HEK293 (cell line): Measurements from ENCODE around the gene KCNT1.

Experiments
- HOXD13 ChIP-seq: sonication (generic); formaldehyde crosslinking; IDR thresholded peaks from 2 replicates; pipeline ENCODE4 v1.8.0; 2022; ENCODE audit warnings: missing genetic modification reagents, borderline replicate concordance
- MZF1 ChIP-seq: fragments of 450-650 bp; formaldehyde crosslinking; IDR thresholded peaks from 2 replicates; pipeline ENCODE4 v1.5.1; 2017; ENCODE audit warnings: missing biosample characterization, missing genetic modification characterization, borderline replicate concordance
- ZNF133 ChIP-seq: fragments of 450-650 bp; formaldehyde crosslinking; IDR thresholded peaks from 2 replicates; pipeline ENCODE4 v1.5.1; 2016; ENCODE audit warnings: missing biosample characterization, missing genetic modification characterization
- ZNF157 ChIP-seq: fragments of 450-650 bp; formaldehyde crosslinking; IDR thresholded peaks from 2 replicates; pipeline ENCODE4 v1.5.1; 2016; ENCODE audit warnings: missing biosample characterization, missing genetic modification characterization
- ZNF274 ChIP-seq, 2 experiments: fragments of 200-500 bp in 1 of 2; fragments of 450-650 bp in 1 of 2; sonication (Bioruptor generic) in 1 of 2; formaldehyde crosslinking in 1 of 2; IDR thresholded peaks; 2 replicates each; pipeline versions ENCODE4 v1.5.1 to v1.6.1; 2014 to 2016; ENCODE audit warnings: borderline replicate concordance in 1 of 2, inconsistent platforms in 1 of 2, low read length in 1 of 2, missing biosample characterization in 1 of 2, missing genetic modification characterization in 1 of 2
- ZNF37A ChIP-seq: fragments of 450-650 bp; IDR thresholded peaks from 2 replicates; pipeline ENCODE4 v1.5.1; 2018; ENCODE audit warnings: missing biosample characterization, missing genetic modification characterization
- ZNF423 ChIP-seq: fragments of 450-650 bp; formaldehyde crosslinking; IDR thresholded peaks from 2 replicates; pipeline ENCODE4 v1.5.1; 2016; ENCODE audit warnings: missing biosample characterization, missing genetic modification characterization
- TF ChIP-seq, protein P1 (sequence below): fragments of 450-650 bp; formaldehyde crosslinking; IDR thresholded peaks from 2 replicates; pipeline ENCODE4 v1.5.1; 2016; ENCODE audit warnings: missing biosample characterization, missing genetic modification characterization
- TF ChIP-seq, protein P2 (sequence below): fragments of 450-650 bp; formaldehyde crosslinking; conservative IDR thresholded peaks from 2 replicates; pipeline ENCODE4 v1.5.1; 2016; ENCODE audit warnings: low read depth, missing biosample characterization, missing genetic modification characterization
- TF ChIP-seq, protein P3 (sequence below): sonication (generic); formaldehyde crosslinking; IDR thresholded peaks from 2 replicates; pipeline ENCODE4 v1.8.1; 2022; ENCODE audit warnings: mild to moderate bottlenecking, moderate library complexity, missing genetic modification reagents
- TF ChIP-seq, protein P4 (sequence below): fragments of 450-650 bp; formaldehyde crosslinking; IDR thresholded peaks from 2 replicates; pipeline ENCODE4 v1.5.1; 2016; ENCODE audit warnings: missing biosample characterization, missing genetic modification characterization

DNA sequence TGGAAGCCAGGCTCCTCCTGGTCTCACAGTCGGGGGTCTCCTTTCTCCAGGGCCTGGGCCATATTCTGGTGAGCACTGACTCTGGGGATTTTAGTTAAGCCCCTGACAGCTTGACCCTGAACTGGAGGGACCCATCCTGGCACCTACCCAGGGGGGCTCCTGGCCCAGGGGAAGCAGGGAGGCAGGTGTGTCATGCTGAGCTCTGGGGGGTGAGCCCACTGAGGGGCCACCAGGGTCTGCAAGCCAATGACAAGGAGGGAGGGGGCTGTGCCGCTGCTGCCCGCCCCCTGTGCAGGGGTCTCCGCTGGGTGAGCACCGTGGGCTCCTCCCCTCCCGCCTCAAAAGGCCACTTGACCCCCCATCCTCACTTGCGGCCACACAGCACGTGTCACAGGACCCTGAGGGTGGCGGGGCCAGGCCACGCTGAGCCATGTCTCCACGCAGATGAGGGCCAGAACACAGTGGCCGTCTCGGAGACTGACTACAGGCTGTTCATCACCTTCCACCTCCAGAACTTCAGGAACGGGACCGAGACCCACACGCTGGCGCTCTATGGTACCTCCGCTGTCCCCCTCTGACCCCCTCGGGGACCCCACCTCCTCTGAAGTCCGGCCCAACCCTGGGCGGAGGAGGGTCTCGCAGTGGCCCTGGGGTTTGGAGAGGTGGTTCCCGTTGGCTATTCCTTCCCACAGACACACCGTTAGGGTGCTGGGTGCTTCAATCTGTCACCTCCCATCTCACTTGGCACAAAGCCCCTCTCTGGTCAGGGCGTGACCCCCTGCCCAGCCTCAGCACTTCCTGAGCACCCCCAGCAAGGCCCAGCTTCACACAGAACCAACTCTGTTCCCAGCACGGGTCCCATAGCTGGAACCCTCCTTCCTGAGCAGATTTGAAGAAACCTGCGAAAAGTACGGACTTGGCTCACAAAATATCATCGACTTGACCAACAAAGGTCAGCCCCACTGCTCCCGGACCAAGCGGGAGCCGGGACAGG lies 36.9 kb upstream of the KCNT1 start:
- TF ChIP-seq ZNF157 (tag by site-specific recombination) (no peak), HOXD13 (CRISPR knock-in tag) (no peak), ZNF133 (tag by site-specific recombination) (no peak), ZNF423 (tag by site-specific recombination) (no peak), ZNF274 (IDR thresholded peaks at IDR 0.05; ENCODE audit: low read length) (no peak), ZNF274 (tag by site-specific recombination; IDR thresholded peaks at IDR 0.05; ENCODE audit: borderline replicate concordance) (no peak), ZNF37A (tag by site-specific recombination) (no peak), MZF1 (tag by site-specific recombination) (no peak)
- TF ChIP-seq, protein P1, sequence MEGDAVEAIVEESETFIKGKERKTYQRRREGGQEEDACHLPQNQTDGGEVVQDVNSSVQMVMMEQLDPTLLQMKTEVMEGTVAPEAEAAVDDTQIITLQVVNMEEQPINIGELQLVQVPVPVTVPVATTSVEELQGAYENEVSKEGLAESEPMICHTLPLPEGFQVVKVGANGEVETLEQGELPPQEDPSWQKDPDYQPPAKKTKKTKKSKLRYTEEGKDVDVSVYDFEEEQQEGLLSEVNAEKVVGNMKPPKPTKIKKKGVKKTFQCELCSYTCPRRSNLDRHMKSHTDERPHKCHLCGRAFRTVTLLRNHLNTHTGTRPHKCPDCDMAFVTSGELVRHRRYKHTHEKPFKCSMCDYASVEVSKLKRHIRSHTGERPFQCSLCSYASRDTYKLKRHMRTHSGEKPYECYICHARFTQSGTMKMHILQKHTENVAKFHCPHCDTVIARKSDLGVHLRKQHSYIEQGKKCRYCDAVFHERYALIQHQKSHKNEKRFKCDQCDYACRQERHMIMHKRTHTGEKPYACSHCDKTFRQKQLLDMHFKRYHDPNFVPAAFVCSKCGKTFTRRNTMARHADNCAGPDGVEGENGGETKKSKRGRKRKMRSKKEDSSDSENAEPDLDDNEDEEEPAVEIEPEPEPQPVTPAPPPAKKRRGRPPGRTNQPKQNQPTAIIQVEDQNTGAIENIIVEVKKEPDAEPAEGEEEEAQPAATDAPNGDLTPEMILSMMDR (tag by site-specific recombination) = no peak
- TF ChIP-seq, protein P2, sequence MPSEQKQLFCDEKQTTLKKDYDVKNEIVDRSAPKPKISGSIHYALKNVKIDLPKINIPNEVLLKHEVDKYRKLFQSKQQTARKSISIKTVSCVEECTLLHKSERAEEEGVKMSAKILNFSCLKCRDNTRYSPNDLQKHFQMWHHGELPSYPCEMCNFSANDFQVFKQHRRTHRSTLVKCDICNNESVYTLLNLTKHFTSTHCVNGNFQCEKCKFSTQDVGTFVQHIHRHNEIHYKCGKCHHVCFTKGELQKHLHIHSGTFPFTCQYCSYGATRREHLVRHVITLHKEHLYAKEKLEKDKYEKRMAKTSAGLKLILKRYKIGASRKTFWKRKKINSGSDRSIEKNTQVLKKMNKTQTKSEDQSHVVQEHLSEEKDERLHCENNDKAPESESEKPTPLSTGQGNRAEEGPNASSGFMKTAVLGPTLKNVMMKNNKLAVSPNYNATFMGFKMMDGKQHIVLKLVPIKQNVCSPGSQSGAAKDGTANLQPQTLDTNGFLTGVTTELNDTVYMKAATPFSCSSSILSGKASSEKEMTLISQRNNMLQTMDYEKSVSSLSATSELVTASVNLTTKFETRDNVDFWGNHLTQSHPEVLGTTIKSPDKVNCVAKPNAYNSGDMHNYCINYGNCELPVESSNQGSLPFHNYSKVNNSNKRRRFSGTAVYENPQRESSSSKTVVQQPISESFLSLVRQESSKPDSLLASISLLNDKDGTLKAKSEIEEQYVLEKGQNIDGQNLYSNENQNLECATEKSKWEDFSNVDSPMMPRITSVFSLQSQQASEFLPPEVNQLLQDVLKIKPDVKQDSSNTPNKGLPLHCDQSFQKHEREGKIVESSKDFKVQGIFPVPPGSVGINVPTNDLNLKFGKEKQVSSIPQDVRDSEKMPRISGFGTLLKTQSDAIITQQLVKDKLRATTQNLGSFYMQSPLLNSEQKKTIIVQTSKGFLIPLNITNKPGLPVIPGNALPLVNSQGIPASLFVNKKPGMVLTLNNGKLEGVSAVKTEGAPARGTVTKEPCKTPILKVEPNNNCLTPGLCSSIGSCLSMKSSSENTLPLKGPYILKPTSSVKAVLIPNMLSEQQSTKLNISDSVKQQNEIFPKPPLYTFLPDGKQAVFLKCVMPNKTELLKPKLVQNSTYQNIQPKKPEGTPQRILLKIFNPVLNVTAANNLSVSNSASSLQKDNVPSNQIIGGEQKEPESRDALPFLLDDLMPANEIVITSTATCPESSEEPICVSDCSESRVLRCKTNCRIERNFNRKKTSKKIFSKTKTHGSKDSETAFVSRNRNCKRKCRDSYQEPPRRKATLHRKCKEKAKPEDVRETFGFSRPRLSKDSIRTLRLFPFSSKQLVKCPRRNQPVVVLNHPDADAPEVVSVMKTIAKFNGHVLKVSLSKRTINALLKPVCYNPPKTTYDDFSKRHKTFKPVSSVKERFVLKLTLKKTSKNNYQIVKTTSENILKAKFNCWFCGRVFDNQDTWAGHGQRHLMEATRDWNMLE (tag by site-specific recombination) = no peak
- TF ChIP-seq, protein P3, sequence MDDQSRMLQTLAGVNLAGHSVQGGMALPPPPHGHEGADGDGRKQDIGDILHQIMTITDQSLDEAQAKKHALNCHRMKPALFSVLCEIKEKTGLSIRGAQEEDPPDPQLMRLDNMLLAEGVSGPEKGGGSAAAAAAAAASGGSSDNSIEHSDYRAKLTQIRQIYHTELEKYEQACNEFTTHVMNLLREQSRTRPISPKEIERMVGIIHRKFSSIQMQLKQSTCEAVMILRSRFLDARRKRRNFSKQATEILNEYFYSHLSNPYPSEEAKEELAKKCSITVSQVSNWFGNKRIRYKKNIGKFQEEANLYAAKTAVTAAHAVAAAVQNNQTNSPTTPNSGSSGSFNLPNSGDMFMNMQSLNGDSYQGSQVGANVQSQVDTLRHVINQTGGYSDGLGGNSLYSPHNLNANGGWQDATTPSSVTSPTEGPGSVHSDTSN (CRISPR knock-in tag) = no peak
- TF ChIP-seq, protein P4, sequence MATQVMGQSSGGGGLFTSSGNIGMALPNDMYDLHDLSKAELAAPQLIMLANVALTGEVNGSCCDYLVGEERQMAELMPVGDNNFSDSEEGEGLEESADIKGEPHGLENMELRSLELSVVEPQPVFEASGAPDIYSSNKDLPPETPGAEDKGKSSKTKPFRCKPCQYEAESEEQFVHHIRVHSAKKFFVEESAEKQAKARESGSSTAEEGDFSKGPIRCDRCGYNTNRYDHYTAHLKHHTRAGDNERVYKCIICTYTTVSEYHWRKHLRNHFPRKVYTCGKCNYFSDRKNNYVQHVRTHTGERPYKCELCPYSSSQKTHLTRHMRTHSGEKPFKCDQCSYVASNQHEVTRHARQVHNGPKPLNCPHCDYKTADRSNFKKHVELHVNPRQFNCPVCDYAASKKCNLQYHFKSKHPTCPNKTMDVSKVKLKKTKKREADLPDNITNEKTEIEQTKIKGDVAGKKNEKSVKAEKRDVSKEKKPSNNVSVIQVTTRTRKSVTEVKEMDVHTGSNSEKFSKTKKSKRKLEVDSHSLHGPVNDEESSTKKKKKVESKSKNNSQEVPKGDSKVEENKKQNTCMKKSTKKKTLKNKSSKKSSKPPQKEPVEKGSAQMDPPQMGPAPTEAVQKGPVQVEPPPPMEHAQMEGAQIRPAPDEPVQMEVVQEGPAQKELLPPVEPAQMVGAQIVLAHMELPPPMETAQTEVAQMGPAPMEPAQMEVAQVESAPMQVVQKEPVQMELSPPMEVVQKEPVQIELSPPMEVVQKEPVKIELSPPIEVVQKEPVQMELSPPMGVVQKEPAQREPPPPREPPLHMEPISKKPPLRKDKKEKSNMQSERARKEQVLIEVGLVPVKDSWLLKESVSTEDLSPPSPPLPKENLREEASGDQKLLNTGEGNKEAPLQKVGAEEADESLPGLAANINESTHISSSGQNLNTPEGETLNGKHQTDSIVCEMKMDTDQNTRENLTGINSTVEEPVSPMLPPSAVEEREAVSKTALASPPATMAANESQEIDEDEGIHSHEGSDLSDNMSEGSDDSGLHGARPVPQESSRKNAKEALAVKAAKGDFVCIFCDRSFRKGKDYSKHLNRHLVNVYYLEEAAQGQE = no peak
